Omental fat pad (tissue), 4 donors: Measurements from ENCODE around the gene INSRR. TPM values are rescaled to one million over a fixed set of nuclear protein-coding genes. Genes with fewer than 3 reads are reported as not detected.
A peak's percentile ranks its signal among the peaks of the same experiment; 100 is the strongest.

ENCODE experiments used
- ATAC-seq: fragments of 150-250 bp; one replicate; pipeline ENCODE4 v1.9.1; 2016; ENCODE audit warnings: mild to moderate bottlenecking, moderate library complexity; ENCODE audit not compliant: low FRiP score
- DNase-seq: peaks from one replicate; pipeline ENCODE4 v3.0.0-alpha.2; 2019; ENCODE audit warnings: low spot score
- total RNA-seq, 4 donors: library from RNA; depleted of rRNA; stranded (reverse); fragments of >200 nt; gene quantifications; one replicate each; pipeline ENCODE4 v1.1.0, GENCODE V29; 2016
- TF ChIP-seq, protein P1 (sequence below), 3 donors: fragments of 450-650 bp; IDR thresholded peaks; one replicate each; pipeline ENCODE4 v1.5.1; 2016 to 2017; ENCODE audit warnings: antibody characterized with exemption in 3 of 3, mild to moderate bottlenecking in 3 of 3, moderate library complexity in 2 of 3

The INSRR gene
- total RNA-seq, 4 donors from 2014 or later: 0.06 to 0.12 (median 0.09) TPM; not detected in 1

GRCh38 chr1:156898161-156898566, 39.2 kb upstream of the INSRR start:
- TF ChIP-seq, protein P1, sequence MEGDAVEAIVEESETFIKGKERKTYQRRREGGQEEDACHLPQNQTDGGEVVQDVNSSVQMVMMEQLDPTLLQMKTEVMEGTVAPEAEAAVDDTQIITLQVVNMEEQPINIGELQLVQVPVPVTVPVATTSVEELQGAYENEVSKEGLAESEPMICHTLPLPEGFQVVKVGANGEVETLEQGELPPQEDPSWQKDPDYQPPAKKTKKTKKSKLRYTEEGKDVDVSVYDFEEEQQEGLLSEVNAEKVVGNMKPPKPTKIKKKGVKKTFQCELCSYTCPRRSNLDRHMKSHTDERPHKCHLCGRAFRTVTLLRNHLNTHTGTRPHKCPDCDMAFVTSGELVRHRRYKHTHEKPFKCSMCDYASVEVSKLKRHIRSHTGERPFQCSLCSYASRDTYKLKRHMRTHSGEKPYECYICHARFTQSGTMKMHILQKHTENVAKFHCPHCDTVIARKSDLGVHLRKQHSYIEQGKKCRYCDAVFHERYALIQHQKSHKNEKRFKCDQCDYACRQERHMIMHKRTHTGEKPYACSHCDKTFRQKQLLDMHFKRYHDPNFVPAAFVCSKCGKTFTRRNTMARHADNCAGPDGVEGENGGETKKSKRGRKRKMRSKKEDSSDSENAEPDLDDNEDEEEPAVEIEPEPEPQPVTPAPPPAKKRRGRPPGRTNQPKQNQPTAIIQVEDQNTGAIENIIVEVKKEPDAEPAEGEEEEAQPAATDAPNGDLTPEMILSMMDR (IDR thresholded peaks at IDR 0.05): no peak
- DNase-seq (no peak), ATAC-seq (no peak)

DNA sequence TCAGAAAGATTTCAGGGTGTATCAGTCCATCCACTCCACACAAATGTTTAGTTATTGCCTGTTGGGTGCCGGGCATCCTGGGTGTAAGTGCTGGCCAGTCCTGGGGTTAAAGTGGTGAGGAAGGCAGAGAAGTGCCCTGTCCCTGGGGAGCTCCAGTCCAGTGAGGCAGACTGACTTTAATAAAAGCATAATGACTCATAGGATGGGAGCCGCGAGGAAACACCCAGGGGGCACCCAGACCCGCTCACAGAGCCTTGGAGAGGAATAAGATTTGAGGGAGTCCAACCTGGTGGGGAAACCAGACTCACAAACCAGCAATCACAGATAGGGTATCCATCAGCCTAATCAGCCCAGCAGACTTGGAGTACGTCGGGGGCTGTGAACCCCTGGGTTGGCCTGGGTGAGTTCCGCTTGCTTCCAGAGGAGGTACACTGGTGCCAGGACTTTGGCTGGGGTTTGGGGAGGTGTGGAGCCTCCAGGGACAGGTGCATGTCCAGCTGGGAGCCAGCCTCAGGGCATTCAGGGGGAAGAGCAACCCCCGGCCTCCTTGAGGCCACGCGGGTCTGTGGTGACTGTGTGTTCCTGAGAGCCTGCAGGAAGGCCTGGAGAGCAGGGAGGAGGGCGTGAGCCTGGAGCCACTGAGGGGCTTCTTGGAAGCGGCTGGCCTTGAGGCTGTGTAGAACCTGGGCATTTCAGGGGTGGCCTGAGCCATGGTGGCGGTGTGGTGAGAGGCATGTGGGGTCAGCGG, 38.3 kb upstream of the INSRR start:
- no peak for DNase-seq
- TF ChIP-seq, protein P1 (IDR thresholded peaks at IDR 0.05): no peak
- ATAC-seq: no peak

DNA sequence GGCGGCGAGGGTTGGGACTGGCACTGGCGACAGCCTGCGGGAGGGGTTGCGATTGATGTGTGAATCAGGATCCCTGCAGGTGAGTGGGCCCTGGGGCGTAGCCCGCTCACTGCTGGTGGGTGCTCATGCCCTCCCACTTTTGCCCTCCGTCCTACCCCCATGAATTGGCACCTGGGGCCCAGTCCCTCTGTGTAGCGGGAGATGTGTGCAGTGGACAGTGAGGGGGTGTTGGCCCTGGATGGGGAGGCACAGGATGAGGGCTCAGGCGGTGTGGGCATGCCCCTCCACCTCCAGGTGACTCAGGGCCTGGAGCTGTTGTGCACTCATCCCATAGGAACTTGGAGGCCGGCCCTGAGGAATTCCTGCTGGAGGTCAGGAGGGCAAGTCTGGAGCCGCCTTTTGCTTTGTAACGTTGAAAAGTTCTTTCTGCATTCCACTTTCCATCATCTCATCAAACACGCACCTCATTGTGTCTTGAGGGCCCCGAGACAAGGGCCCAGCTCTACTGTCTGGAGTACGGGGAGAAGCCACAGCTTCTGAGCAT, 37.6 kb upstream of the INSRR start:
- TF ChIP-seq, protein P1 (IDR thresholded peaks at IDR 0.05): no peak
- ATAC-seq (peak; percentile 73), DNase-seq (no peak)

DNA sequence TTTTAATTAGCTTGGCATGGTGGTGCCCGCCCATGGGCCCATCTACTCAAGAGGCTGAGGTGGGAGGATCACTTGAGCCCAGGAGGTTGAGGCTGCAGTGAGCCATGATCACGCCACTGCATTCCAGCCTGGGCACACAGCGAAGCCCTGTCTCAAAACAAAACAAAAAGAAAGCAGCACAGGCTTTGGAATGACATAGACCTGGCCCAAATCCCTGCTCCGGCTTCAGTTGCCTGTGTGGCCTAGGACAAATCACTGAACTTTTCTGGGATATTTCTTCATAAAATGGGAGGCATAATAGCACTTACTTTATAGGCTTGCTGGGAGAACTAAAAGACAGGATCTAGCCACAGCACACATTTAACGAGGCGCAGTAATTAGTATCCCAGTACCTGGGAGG, 37.0 kb upstream of the INSRR start:
- ATAC-seq: no peak
- TF ChIP-seq, protein P1 (IDR thresholded peaks at IDR 0.05): no peak
- DNase-seq: no peak

GRCh38 chr1:156895455-156895812, 36.5 kb upstream of the INSRR start:
- ATAC-seq (no peak), DNase-seq (no peak)
- TF ChIP-seq, protein P1 (IDR thresholded peaks at IDR 0.05): no peak

GRCh38 chr1:156894711-156895454, 36.0 kb upstream of the INSRR start:
- DNase-seq: no peak
- ATAC-seq: no peak
- TF ChIP-seq, protein P1 (IDR thresholded peaks at IDR 0.05): no peak
